Mesenchymal stem cell (in vitro differentiated cells and primary cell): Measurements from ENCODE around the gene GOLGA1.
"Not testable (repeated sequence)": the region's sequence is repeated elsewhere in the genome, so short reads cannot be mapped to it uniquely, and the experiment has no call there.

ENCODE experiments used
- DNase-seq: peaks from one replicate; pipeline ENCODE4 v3.0.0-alpha.2; 2013
- H2AFZ ChIP-seq: one replicate; pipeline ENCODE4 v1.6.1; 2013; ENCODE audit warnings: low read depth, mild to moderate bottlenecking, control low read depth, inconsistent platforms, low read length, moderate library complexity
- H2AK5ac ChIP-seq: 2 replicates; pipeline ENCODE4 v1.6.1; 2013; ENCODE audit warnings: low read length, moderate library complexity, mild to moderate bottlenecking, inconsistent platforms; ENCODE audit not compliant: severe bottlenecking
- H2BK120ac ChIP-seq: one replicate; pipeline ENCODE4 v1.6.1; 2013; ENCODE audit warnings: low read depth, mild to moderate bottlenecking, inconsistent platforms, low read length, moderate library complexity
- H2BK12ac ChIP-seq, 2 experiments: one replicate each; pipeline ENCODE4 v1.6.1; 2013; ENCODE audit warnings: inconsistent platforms in 2 of 2, low read length in 2 of 2, mild to moderate bottlenecking in 2 of 2, moderate library complexity in 2 of 2, control low read depth in 1 of 2
- H2BK15ac ChIP-seq: one replicate; pipeline ENCODE4 v1.6.1; 2013; ENCODE audit warnings: mild to moderate bottlenecking, low read depth, inconsistent platforms; ENCODE audit not compliant: poor library complexity, severe bottlenecking
- H2BK5ac ChIP-seq: 2 replicates; pipeline ENCODE4 v1.6.1; 2013; ENCODE audit warnings: low read depth, mild to moderate bottlenecking, low read length, control low read depth, inconsistent platforms; ENCODE audit not compliant: poor library complexity, severe bottlenecking
- H3K14ac ChIP-seq, 2 experiments: one replicate each; pipeline ENCODE4 v1.6.1; 2013; ENCODE audit warnings: inconsistent platforms in 2 of 2, low read length in 2 of 2, control low read depth in 1 of 2, mild to moderate bottlenecking in 1 of 2, moderate library complexity in 1 of 2
- H3K18ac ChIP-seq, 2 experiments: one replicate each; pipeline ENCODE4 v1.6.1; 2013; ENCODE audit warnings: inconsistent platforms in 2 of 2, low read length in 2 of 2, control low read depth in 1 of 2, low read depth in 1 of 2, mild to moderate bottlenecking in 1 of 2
- H3K23ac ChIP-seq, 2 experiments: one replicate each; pipeline ENCODE4 v1.6.1; 2013; ENCODE audit warnings: inconsistent platforms in 2 of 2, low read length in 2 of 2, mild to moderate bottlenecking in 2 of 2, moderate library complexity in 2 of 2, control low read depth in 1 of 2
- H3K27ac ChIP-seq: 2 replicates; pipeline ENCODE4 v1.5.1; 2013; ENCODE audit warnings: mild to moderate bottlenecking, moderate library complexity, low read length, control low read depth, inconsistent platforms; ENCODE audit not compliant: poor library complexity, severe bottlenecking
- H3K27me3 ChIP-seq, 2 experiments: 2 replicates each; pipeline versions ENCODE4 v1.6.1 to v1.7.0; 2013; ENCODE audit warnings: low read length in 2 of 2, mild to moderate bottlenecking in 2 of 2, moderate library complexity in 2 of 2, control low read depth in 1 of 2, inconsistent platforms in 1 of 2; ENCODE audit not compliant: control insufficient read depth in 1 of 2, insufficient read depth in 1 of 2
- H3K36me3 ChIP-seq, 2 experiments: 2 replicates each; pipeline versions ENCODE4 v1.6.1 to v1.7.0; 2013; ENCODE audit warnings: low read length in 2 of 2, control low read depth in 1 of 2, inconsistent platforms in 1 of 2, low read depth in 1 of 2, mild to moderate bottlenecking in 1 of 2; ENCODE audit not compliant: insufficient read depth in 2 of 2, control insufficient read depth in 1 of 2
- H3K4ac ChIP-seq, 2 experiments: one replicate each; pipeline ENCODE4 v1.6.1; 2013; ENCODE audit warnings: inconsistent platforms in 2 of 2, low read length in 2 of 2, mild to moderate bottlenecking in 2 of 2, moderate library complexity in 2 of 2, control low read depth in 1 of 2, low read depth in 1 of 2
- H3K4me1 ChIP-seq: 2 replicates; pipeline ENCODE4 v1.6.1; 2013; ENCODE audit warnings: low read depth, low read length, control low read depth; ENCODE audit not compliant: control insufficient read depth, insufficient read depth
- H3K4me2 ChIP-seq: 2 replicates; pipeline ENCODE4 v1.6.1; 2013; ENCODE audit warnings: low read length, mild to moderate bottlenecking, inconsistent platforms; ENCODE audit not compliant: poor library complexity, severe bottlenecking
- H3K4me3 ChIP-seq, 2 experiments: 2 replicates each; pipeline versions ENCODE4 v1.5.1 to v1.7.0; 2013; ENCODE audit warnings: low read length in 2 of 2, mild to moderate bottlenecking in 2 of 2, control low read depth in 1 of 2, low read depth in 1 of 2; ENCODE audit not compliant: insufficient read depth in 1 of 2
- H3K79me1 ChIP-seq: replicated peaks from 2 replicates; pipeline ENCODE4 v1.6.1; 2013; ENCODE audit warnings: mild to moderate bottlenecking, control low read depth, low read length, inconsistent platforms; ENCODE audit not compliant: poor library complexity, severe bottlenecking
- H3K9ac ChIP-seq: 2 replicates; pipeline ENCODE4 v1.7.0; 2013; ENCODE audit warnings: mild to moderate bottlenecking, low read length, moderate library complexity
- H3K9me3 ChIP-seq: 2 replicates; pipeline ENCODE4 v1.7.0; 2013; ENCODE audit warnings: mild to moderate bottlenecking, low read length; ENCODE audit not compliant: control insufficient read depth
- H4K8ac ChIP-seq: one replicate; pipeline ENCODE4 v1.6.1; 2013; ENCODE audit warnings: inconsistent platforms, mild to moderate bottlenecking, low read length, moderate library complexity
- H4K91ac ChIP-seq: one replicate; pipeline ENCODE4 v1.6.1; 2013; ENCODE audit warnings: mild to moderate bottlenecking, low read length, inconsistent platforms
- WGBS: methylation state at CpG from one replicate; pipeline ENCODE4 v1.1.7; 2013; ENCODE audit warnings: mixed read lengths; 5-methylcytosine and 5-hydroxymethylcytosine counted together

The GOLGA1 gene

GRCh38 chr9:124849801-124850200, 91.1 kb downstream of the GOLGA1 start:
- Histone ChIP-seq H3K4me2 (no peak overlapping the region), H3K4me1 (peaks cover 15% of the 10 kb centered on the region), H3K4me3 (no peak overlapping the region), H3K4ac (no peak overlapping the region), H3K79me1 (no peaks in the 10 kb centered on the region), H2BK120ac (no peak overlapping the region), H3K36me3 (no peaks in the 10 kb centered on the region), H4K91ac (no peak overlapping the region), H2BK15ac (no peak overlapping the region), H3K9me3 (no peaks in the 10 kb centered on the region), H3K9ac (no peak overlapping the region), H3K18ac (no peak overlapping the region), H3K14ac (no peak overlapping the region), H2BK5ac (no peak overlapping the region), H3K23ac (no peak overlapping the region), H3K27ac (no peak overlapping the region), H2AFZ (no peak overlapping the region), H2BK12ac (no peak overlapping the region), H3K27me3 (peaks cover 0 to 13% of the 10 kb centered on the region in 2 experiments), H2AK5ac (no peak overlapping the region), H4K8ac (no peak overlapping the region)
- DNase-seq = peak; percentile 88
- WGBS = 65% methylated on average over 10 of the region's 10 CpGs

DNA sequence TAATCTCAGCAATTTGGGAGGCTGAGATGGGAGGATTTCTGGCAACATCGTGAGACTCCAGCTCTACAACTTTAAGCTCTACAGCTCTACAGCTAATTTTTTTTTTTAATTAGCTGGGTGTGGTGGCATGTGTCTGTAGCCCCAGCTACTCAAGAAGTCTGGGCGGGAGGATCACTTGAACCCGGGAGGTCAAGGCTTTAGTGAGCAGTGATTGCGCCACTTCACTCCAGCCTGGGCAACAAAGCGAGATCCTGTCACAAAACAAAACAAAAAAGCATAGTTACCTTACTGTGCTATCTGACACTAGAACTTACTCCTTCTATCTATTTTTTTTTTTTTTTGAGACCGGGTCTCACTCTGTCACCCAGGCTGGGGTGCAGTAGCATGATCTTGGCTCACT, 93.9 kb downstream of the GOLGA1 start:
- Histone ChIP-seq H3K36me3 (no peaks in the 10 kb centered on the region), H4K8ac (no peak overlapping the region), H3K9me3 (no peaks in the 10 kb centered on the region), H3K23ac (no peak overlapping the region), H3K4ac (no peak overlapping the region), H2BK12ac (no peak overlapping the region), H3K18ac (no peak overlapping the region), H3K4me1 (peaks cover 6% of the 10 kb centered on the region), H3K27ac (no peak overlapping the region), H2BK120ac (no peak overlapping the region), H2BK15ac (no peak overlapping the region), H2AFZ (no peak overlapping the region), H4K91ac (no peak overlapping the region), H3K9ac (no peak overlapping the region), H3K14ac (no peak overlapping the region), H3K4me2 (no peak overlapping the region), H2BK5ac (no peak overlapping the region), H3K4me3 (no peak overlapping the region), H3K79me1 (no peaks in the 10 kb centered on the region), H3K27me3 (peaks cover 0 to 12% of the 10 kb centered on the region in 2 experiments), H2AK5ac (no peak overlapping the region)
- 93% methylated on average over 5 of the region's 6 CpGs for WGBS
- DNase-seq = no peak

DNA sequence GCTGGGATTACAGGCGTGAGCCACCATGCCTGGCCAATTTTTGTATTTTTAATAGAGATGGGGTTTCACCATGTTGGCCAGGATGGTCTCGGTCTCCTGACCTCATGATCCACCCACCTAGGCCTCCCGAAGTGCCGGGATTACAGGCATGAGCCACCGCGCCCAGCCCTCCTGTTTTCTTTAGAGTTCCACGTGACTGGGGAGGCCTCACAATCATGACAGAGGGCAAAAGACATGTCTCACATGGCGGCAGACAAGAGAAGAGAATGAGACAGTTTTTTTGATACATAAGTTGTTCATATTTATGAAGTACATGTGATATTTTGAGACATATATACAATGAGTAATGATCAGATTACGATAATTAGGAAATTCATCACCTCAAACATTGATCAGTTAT, 94.4 kb downstream of the GOLGA1 start:
- not testable (repeated sequence) for H3K9ac ChIP-seq

GRCh38 chr9:124844291-124844690, 96.6 kb downstream of the GOLGA1 start:
- no peak overlapping the region for H2BK12ac ChIP-seq
- no peak overlapping the region for H2AK5ac ChIP-seq
- H2BK120ac ChIP-seq = no peak overlapping the region
- H3K4me2 ChIP-seq = no peak overlapping the region
- no peak overlapping the region for H3K4me3 ChIP-seq
- H3K36me3 ChIP-seq = no peaks in the 10 kb centered on the region
- no peak overlapping the region for H3K18ac ChIP-seq
- H4K91ac ChIP-seq = no peak overlapping the region
- H2AFZ ChIP-seq = no peak overlapping the region
- no peak overlapping the region for H3K4ac ChIP-seq
- H3K27me3 ChIP-seq = no peaks in the 10 kb centered on the region
- H2BK15ac ChIP-seq = no peak overlapping the region
- 85% methylated on average over 4 of the region's 4 CpGs for WGBS
- no peak overlapping the region for H3K14ac ChIP-seq
- H3K9me3 ChIP-seq = no peaks in the 10 kb centered on the region
- no peaks in the 10 kb centered on the region for H3K79me1 ChIP-seq
- DNase-seq = no peak
- no peak overlapping the region for H3K9ac ChIP-seq
- H3K4me1 ChIP-seq = peaks cover 10% of the 10 kb centered on the region
- H3K23ac ChIP-seq = no peak overlapping the region
- no peak overlapping the region for H2BK5ac ChIP-seq
- H4K8ac ChIP-seq = no peak overlapping the region
- H3K27ac ChIP-seq = no peak overlapping the region

More for the DNA sequence above, 94.4 kb downstream of the GOLGA1 start:
- H2BK12ac ChIP-seq = peak overlapping the region in 1 of 2 experiments; percentile 51
- not testable (repeated sequence) for H3K18ac ChIP-seq, H3K14ac ChIP-seq, H2BK5ac ChIP-seq, H2AK5ac ChIP-seq, H3K4me1 ChIP-seq, DNase-seq, H2AFZ ChIP-seq, H3K4me3 ChIP-seq, H4K91ac ChIP-seq, H3K4ac ChIP-seq, H3K27me3 ChIP-seq, H3K4me2 ChIP-seq, H3K27ac ChIP-seq, H3K9me3 ChIP-seq, H4K8ac ChIP-seq, H3K36me3 ChIP-seq, H2BK120ac ChIP-seq, H3K79me1 ChIP-seq, H3K23ac ChIP-seq, H2BK15ac ChIP-seq
- 96% methylated on average over 8 of the region's 9 CpGs for WGBS
